NCI-H748 (cell line): ENCODE data around the gene SCPEP1.

Experiments used
- DNase-seq: peaks from one replicate; lab custom pipeline; 2025; ENCODE audit not compliant: unreplicated experiment; lab: John Stamatoyannopoulos, UW

The SCPEP1 gene

GRCh38 chr17:56994009-56994792, 16.3 kb downstream of the SCPEP1 start:
- no peak for DNase-seq

- no peak for DNase-seq
These were observed 17.8 kb downstream of the SCPEP1 start for GRCh38 chr17:56995766-56996165.

- no peak for DNase-seq
These were observed 19.4 kb downstream of the SCPEP1 start for GRCh38 chr17:56997313-56997712.

DNA sequence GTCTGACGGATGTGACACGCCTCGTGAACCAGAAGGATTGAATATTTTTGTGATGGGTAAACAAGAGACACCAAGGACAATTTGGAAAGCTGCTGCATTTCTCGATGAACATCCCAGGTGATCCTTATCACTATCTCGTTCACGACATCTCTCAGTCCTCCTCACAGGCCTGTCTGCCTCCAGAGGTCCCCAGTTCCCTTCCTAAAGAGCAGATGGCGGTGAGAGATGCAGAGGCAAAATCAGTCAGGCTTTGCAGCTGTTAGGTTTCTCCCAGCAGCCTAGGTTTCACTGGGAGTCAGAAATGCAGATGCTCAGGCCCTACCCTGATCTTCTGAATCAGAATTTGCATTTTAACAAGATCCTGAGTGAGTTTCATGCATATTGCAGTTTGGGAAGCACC, 23.6 kb downstream of the SCPEP1 start:
- no peak for DNase-seq

- no peak for DNase-seq
These were observed 25.0 kb downstream of the SCPEP1 start for GRCh38 chr17:57002904-57003303.

DNA sequence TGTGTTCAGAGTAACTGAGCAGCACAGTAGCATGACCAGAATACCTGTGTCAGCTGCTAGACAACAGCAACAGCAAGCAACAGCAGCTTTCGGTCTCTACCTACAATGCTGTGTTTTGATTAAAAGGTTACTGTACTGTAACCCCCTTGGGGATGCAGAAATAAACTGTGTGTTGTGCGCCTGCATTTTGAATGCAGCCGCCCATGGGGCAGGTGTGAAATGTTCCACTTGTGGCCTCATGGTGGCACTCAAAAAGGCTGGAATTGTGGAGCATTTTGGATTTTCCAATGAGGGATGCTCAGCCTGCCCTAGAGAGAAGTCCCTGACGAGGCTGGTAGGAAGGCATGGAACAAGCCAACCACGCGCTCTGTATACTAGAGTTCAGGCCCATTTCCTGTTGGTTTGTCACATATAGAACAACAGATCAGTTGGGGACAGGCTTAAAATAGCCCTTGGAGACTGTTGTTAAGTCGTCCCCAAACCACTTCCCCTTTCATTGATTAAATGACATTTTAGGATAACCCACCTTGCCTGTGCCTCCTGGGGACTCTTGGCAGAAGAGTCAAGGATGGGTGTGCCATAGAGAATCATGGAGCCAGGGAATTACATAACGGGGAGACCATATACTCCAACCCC, 27.1 kb downstream of the SCPEP1 start:
- DNase-seq, result peak; percentile 38

- DNase-seq, result no peak
These were observed 28.1 kb downstream of the SCPEP1 start for GRCh38 chr17:57006040-57006439.

- no peak for DNase-seq
These were observed 31.0 kb downstream of the SCPEP1 start for GRCh38 chr17:57008958-57009357.

DNA sequence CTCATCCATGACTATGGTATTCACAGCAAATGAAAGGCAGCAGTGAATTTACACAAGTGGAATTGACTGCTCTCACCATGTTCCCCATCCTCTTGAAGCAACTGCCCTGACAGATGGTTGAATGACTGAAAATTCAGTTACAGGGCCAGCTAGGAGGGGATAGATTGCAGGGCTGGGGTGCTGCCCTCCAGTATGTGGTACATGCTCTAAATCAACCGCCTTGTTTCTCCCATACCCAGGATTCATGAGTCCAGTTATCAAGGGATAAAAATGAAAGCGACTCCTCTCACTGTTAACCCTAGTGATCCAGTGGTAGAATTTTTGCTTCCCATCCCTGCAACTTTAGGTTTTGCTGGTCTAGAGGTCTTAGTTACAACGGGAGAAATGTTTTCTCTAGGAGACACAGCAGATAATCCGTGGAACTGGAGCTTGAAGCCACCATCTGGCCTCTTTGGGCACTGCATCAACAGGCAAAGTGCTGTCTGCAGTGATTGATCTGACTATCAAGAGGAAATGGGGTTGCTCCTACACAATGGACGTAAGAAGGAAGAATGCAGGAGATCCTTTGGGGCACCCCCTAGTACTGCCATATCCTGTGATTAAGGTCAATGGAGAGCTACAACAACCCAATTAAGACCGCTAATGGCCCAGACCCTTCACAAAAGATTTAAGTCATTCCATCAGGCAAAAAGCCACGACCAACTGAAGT, 32.0 kb downstream of the SCPEP1 start:
- DNase-seq, result peak; percentile 72

GRCh38 chr17:57010487-57010886, 32.6 kb downstream of the SCPEP1 start:
- no peak for DNase-seq

DNA sequence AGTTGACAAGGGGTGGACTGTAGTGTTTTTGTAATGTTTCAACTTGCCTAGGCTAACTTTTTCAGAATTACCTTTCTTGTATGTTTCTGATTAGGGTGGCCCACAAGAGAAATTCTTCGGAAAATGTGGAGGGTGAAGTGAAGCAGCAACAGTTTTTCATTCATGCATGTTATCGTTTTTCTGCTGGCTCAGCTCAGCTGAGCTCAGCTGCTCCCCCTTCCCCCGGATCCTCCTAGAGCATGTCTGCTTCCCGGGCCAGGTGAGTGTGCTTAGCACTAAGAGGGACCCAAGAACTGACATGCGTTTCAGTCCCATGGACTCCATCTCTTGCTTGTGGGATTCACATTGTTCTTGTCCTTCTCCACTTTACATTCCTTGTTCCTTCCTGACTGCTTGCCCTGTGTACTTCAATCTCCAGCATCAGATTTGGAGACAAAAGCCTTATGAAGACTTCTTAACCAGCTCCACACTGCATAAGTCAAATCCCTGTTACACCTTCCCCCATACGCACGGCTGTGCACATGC, 33.6 kb downstream of the SCPEP1 start:
- no peak for DNase-seq

GRCh38 chr17:57016071-57016763, 38.3 kb downstream of the SCPEP1 start:
- no peak for DNase-seq

- no peak for DNase-seq
These were observed 38.8 kb downstream of the SCPEP1 start for GRCh38 chr17:57016764-57017116.

- no peak for DNase-seq
These were observed 39.7 kb downstream of the SCPEP1 start for GRCh38 chr17:57017625-57018024.

- DNase-seq, result no peak
These were observed 42.3 kb downstream of the SCPEP1 start for GRCh38 chr17:57020208-57020607.

DNA sequence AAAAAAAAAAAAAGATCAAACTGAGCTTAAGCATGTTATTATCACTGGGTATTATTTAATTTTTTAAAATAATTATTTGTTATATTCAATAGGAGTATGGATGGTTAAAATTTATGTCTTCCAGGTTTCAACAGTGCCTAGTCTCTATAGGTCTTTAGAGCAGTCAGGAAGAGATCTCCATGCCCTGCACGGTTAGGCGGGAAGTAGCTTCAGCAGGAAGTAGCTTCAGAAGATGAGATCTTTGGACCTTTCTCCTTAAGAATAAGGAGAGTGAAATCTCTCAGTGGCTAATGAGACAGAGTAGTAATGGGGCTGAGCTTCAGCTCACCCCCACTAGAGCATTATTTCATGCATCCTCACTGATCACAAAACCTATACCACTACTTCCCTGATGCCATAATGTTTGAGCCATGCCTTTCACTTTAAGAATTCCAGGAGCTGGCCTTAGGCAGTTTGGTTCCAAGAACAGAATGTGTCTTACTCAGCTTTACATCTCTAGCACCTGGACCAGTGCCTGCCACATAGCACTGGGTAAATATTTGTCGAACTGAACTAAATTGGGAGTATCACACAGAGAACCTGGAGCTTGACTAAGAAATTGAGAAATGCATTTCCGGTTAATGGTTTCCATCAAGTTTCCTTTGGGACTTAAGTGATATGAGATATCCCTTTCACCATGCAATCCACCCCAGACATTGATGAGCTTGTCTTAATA, 43.5 kb downstream of the SCPEP1 start:
- DNase-seq, result peak; percentile 32

DNA sequence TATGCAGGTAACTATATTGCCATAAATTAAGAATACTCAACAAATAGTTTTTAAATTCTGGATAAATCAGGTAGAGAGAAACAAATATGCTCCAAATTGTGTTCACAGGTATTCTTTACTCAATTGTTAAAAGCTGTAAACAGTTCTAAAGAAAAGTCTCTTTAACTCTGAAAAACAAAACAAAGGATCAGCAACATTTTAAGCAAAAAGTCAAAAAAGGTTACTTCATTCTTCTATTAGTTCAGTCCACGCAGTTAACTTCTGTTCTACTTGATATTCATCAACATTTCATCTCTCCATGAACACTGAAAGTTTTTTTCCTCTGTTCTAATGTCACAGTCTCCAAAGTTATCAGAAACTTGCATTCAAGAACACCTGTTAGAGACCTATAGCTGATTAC, 47.9 kb downstream of the SCPEP1 start:
- DNase-seq, result no peak

DNA sequence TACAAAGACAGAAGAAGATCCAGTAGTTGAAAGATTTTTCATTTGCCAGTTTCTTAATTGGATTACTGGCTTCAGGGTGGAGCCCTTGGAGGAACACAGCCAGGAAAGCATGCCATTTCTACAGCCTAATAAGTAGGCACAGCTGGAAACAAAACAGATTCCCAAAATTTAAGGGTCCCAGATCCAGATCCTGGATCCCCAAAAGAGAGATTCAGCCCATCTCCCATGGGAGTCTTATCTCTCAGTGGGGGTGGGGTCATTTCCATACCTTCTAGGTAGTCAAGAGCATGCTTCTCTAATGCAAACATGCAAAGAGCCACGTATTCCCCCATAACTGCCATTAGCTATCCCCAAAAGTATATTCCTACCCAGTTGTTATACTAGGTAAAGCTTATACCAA, 49.9 kb downstream of the SCPEP1 start:
- DNase-seq, result no peak

DNA sequence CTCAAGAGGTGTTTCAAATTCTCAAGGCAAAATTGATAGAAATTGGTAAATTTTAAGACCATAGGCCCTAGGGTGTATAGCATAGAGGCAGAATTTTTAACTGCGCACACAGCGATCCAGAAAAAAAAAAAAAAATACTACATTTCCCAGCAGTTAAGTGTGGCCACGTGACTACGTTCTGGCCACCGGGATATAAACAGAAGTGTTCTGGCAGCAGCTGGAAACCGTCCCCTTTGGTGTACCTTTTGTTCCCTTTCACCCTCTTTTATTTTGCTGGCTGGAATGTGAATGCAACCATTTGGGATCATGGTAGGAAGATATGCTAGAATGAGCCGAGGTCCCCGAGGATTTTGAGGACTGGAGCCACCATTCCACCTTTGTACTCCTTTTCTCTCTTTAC, 54.4 kb downstream of the SCPEP1 start:
- DNase-seq, result no peak

- DNase-seq, result peak; percentile 60
These were observed 55.4 kb downstream of the SCPEP1 start for GRCh38 chr17:57033296-57033695.
